HEK293 (cell line): Measurements from ENCODE around the gene LRP3.

ENCODE experiments used
- BCL6B ChIP-seq: fragments of 450-650 bp; formaldehyde crosslinking; IDR thresholded peaks from 2 replicates; pipeline ENCODE4 v1.5.1; 2017; ENCODE audit warnings: missing biosample characterization, missing genetic modification characterization
- FEZF1 ChIP-seq: fragments of 450-650 bp; formaldehyde crosslinking; IDR thresholded peaks from 2 replicates; pipeline ENCODE4 v1.5.1; 2016; ENCODE audit warnings: missing biosample characterization, missing genetic modification characterization
- KLF9 ChIP-seq: fragments of 450-650 bp; formaldehyde crosslinking; IDR thresholded peaks from 2 replicates; pipeline ENCODE4 v1.5.1; 2016; ENCODE audit warnings: missing biosample characterization, missing genetic modification characterization, low read depth
- MEIS1 ChIP-seq: sonication (generic); formaldehyde crosslinking; IDR thresholded peaks from 2 replicates; pipeline ENCODE4 v1.8.1; 2022; ENCODE audit warnings: missing genetic modification reagents, mild to moderate bottlenecking, borderline replicate concordance
- PRDM1 ChIP-seq: fragments of 450-650 bp; formaldehyde crosslinking; IDR thresholded peaks from 2 replicates; pipeline ENCODE4; 2016; ENCODE audit warnings: missing biosample characterization, missing genetic modification characterization
- REPIN1 ChIP-seq: fragments of 450-650 bp; formaldehyde crosslinking; IDR thresholded peaks from 2 replicates; pipeline ENCODE4 v1.5.1; 2017; ENCODE audit warnings: missing biosample characterization, missing genetic modification characterization, low read depth
- SCRT2 ChIP-seq: fragments of 450-650 bp; formaldehyde crosslinking; IDR thresholded peaks from 2 replicates; pipeline ENCODE4 v1.5.1; 2016; ENCODE audit warnings: missing biosample characterization, missing genetic modification characterization
- SP7 ChIP-seq: fragments of 450-650 bp; formaldehyde crosslinking; IDR thresholded peaks from 2 replicates; pipeline ENCODE4 v1.5.1; 2016; ENCODE audit warnings: missing biosample characterization, missing genetic modification characterization
- ZBTB1 ChIP-seq: fragments of 450-650 bp; formaldehyde crosslinking; IDR thresholded peaks from 2 replicates; pipeline ENCODE4 v1.5.1; 2016; ENCODE audit warnings: missing biosample characterization, missing genetic modification characterization
- ZBTB21 ChIP-seq: fragments of 450-650 bp; formaldehyde crosslinking; IDR thresholded peaks from 2 replicates; pipeline ENCODE4 v1.5.1; 2017; ENCODE audit warnings: missing biosample characterization, missing genetic modification characterization
- ZBTB8A ChIP-seq: fragments of 450-650 bp; formaldehyde crosslinking; IDR thresholded peaks from 2 replicates; pipeline ENCODE4 v1.5.1; 2016; ENCODE audit warnings: missing biosample characterization, missing genetic modification characterization
- ZFP3 ChIP-seq: fragments of 450-650 bp; formaldehyde crosslinking; IDR thresholded peaks from 2 replicates; pipeline ENCODE4 v1.5.1; 2016; ENCODE audit warnings: low read depth, missing biosample characterization, missing genetic modification characterization
- ZNF174 ChIP-seq: fragments of 450-650 bp; formaldehyde crosslinking; IDR thresholded peaks from 2 replicates; pipeline ENCODE4 v1.5.0; 2017; ENCODE audit warnings: missing biosample characterization, mild to moderate bottlenecking, missing genetic modification characterization
- ZNF18 ChIP-seq: fragments of 450-650 bp; formaldehyde crosslinking; IDR thresholded peaks from 2 replicates; pipeline ENCODE4 v1.5.1; 2016; ENCODE audit warnings: missing biosample characterization, missing genetic modification characterization
- ZNF2 ChIP-seq: fragments of 450-650 bp; formaldehyde crosslinking; IDR thresholded peaks from 2 replicates; pipeline ENCODE4 v1.5.1; 2016; ENCODE audit warnings: missing biosample characterization, missing genetic modification characterization
- ZNF266 ChIP-seq: fragments of 450-650 bp; formaldehyde crosslinking; IDR thresholded peaks from 2 replicates; pipeline ENCODE4 v1.5.1; 2016; ENCODE audit warnings: missing biosample characterization, missing genetic modification characterization, low read depth
- ZNF302 ChIP-seq: fragments of 450-650 bp; formaldehyde crosslinking; IDR thresholded peaks from 2 replicates; pipeline ENCODE4 v1.5.1; 2016; ENCODE audit warnings: missing biosample characterization, missing genetic modification characterization, low read depth
- ZNF391 ChIP-seq: fragments of 450-650 bp; formaldehyde crosslinking; IDR thresholded peaks from 2 replicates; pipeline ENCODE4 v1.5.1; 2016; ENCODE audit warnings: low read depth, missing biosample characterization, missing genetic modification characterization, borderline replicate concordance
- ZNF433 ChIP-seq: fragments of 450-650 bp; formaldehyde crosslinking; IDR thresholded peaks from 2 replicates; pipeline ENCODE4 v1.5.1; 2016; ENCODE audit warnings: missing biosample characterization, missing genetic modification characterization, low read depth
- ZNF449 ChIP-seq: fragments of 450-650 bp; formaldehyde crosslinking; IDR thresholded peaks from 2 replicates; pipeline ENCODE4 v1.5.1; 2017; ENCODE audit warnings: missing biosample characterization, mild to moderate bottlenecking, missing genetic modification characterization, moderate library complexity
- ZNF510 ChIP-seq: fragments of 450-650 bp; formaldehyde crosslinking; IDR thresholded peaks from 2 replicates; pipeline ENCODE4 v1.5.1; 2018; ENCODE audit warnings: mild to moderate bottlenecking, missing genetic modification characterization, missing biosample characterization; ENCODE audit not compliant: insufficient replicate concordance
- ZNF530 ChIP-seq: fragments of 450-650 bp; formaldehyde crosslinking; IDR thresholded peaks from 2 replicates; pipeline ENCODE4 v1.5.1; 2016; ENCODE audit warnings: low read depth, missing biosample characterization, missing genetic modification characterization
- ZNF560 ChIP-seq: fragments of 450-650 bp; formaldehyde crosslinking; IDR thresholded peaks from 2 replicates; pipeline ENCODE4 v1.5.1; 2017; ENCODE audit warnings: missing biosample characterization, missing genetic modification characterization, borderline replicate concordance
- ZNF677 ChIP-seq: fragments of 450-650 bp; IDR thresholded peaks from 2 replicates; pipeline ENCODE4 v1.5.0; 2018; ENCODE audit warnings: missing biosample characterization, mild to moderate bottlenecking, missing genetic modification characterization, moderate library complexity
- ZNF704 ChIP-seq: fragments of 450-650 bp; formaldehyde crosslinking; IDR thresholded peaks from 2 replicates; pipeline ENCODE4 v1.5.1; 2016; ENCODE audit warnings: missing biosample characterization, missing genetic modification characterization
- ZNF747 ChIP-seq: fragments of 450-650 bp; formaldehyde crosslinking; IDR thresholded peaks from 2 replicates; pipeline ENCODE4 v1.5.1; 2016; ENCODE audit warnings: missing biosample characterization, missing genetic modification characterization
- ZNF792 ChIP-seq: fragments of 450-650 bp; formaldehyde crosslinking; IDR thresholded peaks from 2 replicates; pipeline ENCODE4 v1.5.1; 2016; ENCODE audit warnings: missing biosample characterization, missing genetic modification characterization
- ZNF830 ChIP-seq: fragments of 450-650 bp; IDR thresholded peaks from 2 replicates; pipeline ENCODE4 v1.5.0; 2018; ENCODE audit warnings: missing biosample characterization, missing genetic modification characterization, low read depth, mild to moderate bottlenecking, moderate library complexity
- TF ChIP-seq, protein P1 (sequence below): fragments of 450-650 bp; formaldehyde crosslinking; IDR thresholded peaks from 2 replicates; pipeline ENCODE4 v1.5.1; 2016; ENCODE audit warnings: missing biosample characterization, missing genetic modification characterization
- TF ChIP-seq, protein P2 (sequence below): fragments of 450-650 bp; IDR thresholded peaks from 2 replicates; pipeline ENCODE4 v1.5.1; 2018; ENCODE audit warnings: missing biosample characterization, missing genetic modification characterization

LRP3 gene

GRCh38 chr19:33194886-33195644 lies 935 bp downstream of the LRP3 start (continued):
- TF ChIP-seq, protein P1, sequence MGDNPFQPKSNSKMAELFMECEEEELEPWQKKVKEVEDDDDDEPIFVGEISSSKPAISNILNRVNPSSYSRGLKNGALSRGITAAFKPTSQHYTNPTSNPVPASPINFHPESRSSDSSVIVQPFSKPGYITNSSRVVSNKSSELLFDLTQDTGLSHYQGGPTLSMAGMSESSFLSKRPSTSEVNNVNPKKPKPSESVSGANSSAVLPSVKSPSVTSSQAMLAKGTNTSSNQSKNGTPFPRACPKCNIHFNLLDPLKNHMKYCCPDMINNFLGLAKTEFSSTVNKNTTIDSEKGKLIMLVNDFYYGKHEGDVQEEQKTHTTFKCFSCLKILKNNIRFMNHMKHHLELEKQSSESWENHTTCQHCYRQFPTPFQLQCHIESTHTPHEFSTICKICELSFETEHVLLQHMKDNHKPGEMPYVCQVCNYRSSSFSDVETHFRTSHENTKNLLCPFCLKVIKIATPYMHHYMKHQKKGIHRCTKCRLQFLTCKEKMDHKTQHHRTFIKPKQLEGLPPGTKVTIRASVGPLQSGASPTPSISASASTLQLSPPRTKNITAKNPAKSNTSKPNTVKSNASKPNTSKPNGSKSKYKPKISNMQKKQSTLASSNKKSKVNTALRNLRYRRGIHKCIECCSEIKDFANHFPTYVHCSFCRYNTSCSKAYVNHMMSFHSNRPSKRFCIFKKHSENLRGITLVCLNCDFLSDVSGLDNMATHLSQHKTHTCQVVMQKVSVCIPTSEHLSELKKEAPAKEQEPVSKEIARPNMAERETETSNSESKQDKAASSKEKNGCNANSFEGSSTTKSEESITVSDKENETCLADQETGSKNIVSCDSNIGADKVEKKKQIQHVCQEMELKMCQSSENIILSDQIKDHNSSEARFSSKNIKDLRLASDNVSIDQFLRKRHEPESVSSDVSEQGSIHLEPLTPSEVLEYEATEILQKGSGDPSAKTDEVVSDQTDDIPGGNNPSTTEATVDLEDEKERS (tag by site-specific recombination), result no peak
- TF ChIP-seq ZNF792 (tag by site-specific recombination), result no peak
- no peak for TF ChIP-seq PRDM1 (tag by site-specific recombination)
- TF ChIP-seq ZNF391 (tag by site-specific recombination), result peak; percentile 45; the same call in 1 of the 2 replicates
- no peak for TF ChIP-seq FEZF1
- no peak for TF ChIP-seq ZNF530
- 0 out of 2 replicates have a peak, but pooled peaks have one; percentile 46 for TF ChIP-seq SP7 (tag by site-specific recombination)
- no peak for TF ChIP-seq ZNF510 (tag by site-specific recombination)
- TF ChIP-seq ZNF302 (tag by site-specific recombination), result no peak
- no peak for TF ChIP-seq ZNF433 (tag by site-specific recombination)
- no peak for TF ChIP-seq ZFP3 (tag by site-specific recombination)
- TF ChIP-seq, protein P2, sequence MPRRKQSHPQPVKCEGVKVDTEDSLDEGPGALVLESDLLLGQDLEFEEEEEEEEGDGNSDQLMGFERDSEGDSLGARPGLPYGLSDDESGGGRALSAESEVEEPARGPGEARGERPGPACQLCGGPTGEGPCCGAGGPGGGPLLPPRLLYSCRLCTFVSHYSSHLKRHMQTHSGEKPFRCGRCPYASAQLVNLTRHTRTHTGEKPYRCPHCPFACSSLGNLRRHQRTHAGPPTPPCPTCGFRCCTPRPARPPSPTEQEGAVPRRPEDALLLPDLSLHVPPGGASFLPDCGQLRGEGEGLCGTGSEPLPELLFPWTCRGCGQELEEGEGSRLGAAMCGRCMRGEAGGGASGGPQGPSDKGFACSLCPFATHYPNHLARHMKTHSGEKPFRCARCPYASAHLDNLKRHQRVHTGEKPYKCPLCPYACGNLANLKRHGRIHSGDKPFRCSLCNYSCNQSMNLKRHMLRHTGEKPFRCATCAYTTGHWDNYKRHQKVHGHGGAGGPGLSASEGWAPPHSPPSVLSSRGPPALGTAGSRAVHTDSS, result peak; percentile 11; the same call in 1 of the 2 replicates
- TF ChIP-seq ZBTB21 (tag by site-specific recombination), result peak; percentile 94
- TF ChIP-seq ZNF449, result no peak
- 0 out of 2 replicates have a peak, but pooled peaks have one; percentile 12 for TF ChIP-seq ZNF677
- no peak for TF ChIP-seq MEIS1 (CRISPR knock-in tag)
- TF ChIP-seq ZNF174 (tag by site-specific recombination), result no peak
- no peak for TF ChIP-seq REPIN1 (tag by site-specific recombination)
- TF ChIP-seq ZBTB8A, result peak; percentile 87
- no peak for TF ChIP-seq ZNF560 (tag by site-specific recombination)
- no peak for TF ChIP-seq ZNF266 (tag by site-specific recombination)
- TF ChIP-seq BCL6B (tag by site-specific recombination), result no peak
- no peak for TF ChIP-seq ZNF18 (tag by site-specific recombination)
- no peak for TF ChIP-seq ZBTB1 (tag by site-specific recombination)
- TF ChIP-seq KLF9, result peak; percentile 56; the same call in 1 of the 2 replicates
- no peak for TF ChIP-seq ZNF2 (tag by site-specific recombination)
- no peak for TF ChIP-seq ZNF704
- no peak for TF ChIP-seq ZNF830 (tag by site-specific recombination)
- no peak for TF ChIP-seq SCRT2 (tag by site-specific recombination)
- no peak for TF ChIP-seq ZNF747 (tag by site-specific recombination)
